Measurements from ENCODE around the gene OR2B2.

The OR2B2 gene

GRCh38 chr6:27868311-27868710 is 43.9 kb downstream of the OR2B2 start:
- H3K4me3 ChIP-seq (ENCODE audit: low read depth, low read length), result no peak overlapping the region
- in situ Hi-C loops (cut with HindIII; ENCODE audit: low sequenced_read_pairs), result no loop called here
- no peak for DNase-seq (ENCODE audit: low read depth, low spot score)
- TF ChIP-seq CTCF (IDR thresholded peaks at IDR 0.05; ENCODE audit: low read depth, low read length), result no peak

GRCh38 chr6:27867945-27868300 is 44.3 kb downstream of the OR2B2 start:
- in situ Hi-C loops (cut with HindIII; ENCODE audit: low sequenced_read_pairs), result no loop called here
- no peak for TF ChIP-seq CTCF (IDR thresholded peaks at IDR 0.05; ENCODE audit: low read depth, low read length)
- peak; percentile 49 for DNase-seq (ENCODE audit: low read depth, low spot score)
- H3K4me3 ChIP-seq (ENCODE audit: low read depth, low read length), result no peak overlapping the region

- peak; percentile 90 for DNase-seq (ENCODE audit: low read depth, low spot score)
- in situ Hi-C loops (cut with HindIII; ENCODE audit: low sequenced_read_pairs), result no loop called here
- no peak for TF ChIP-seq CTCF (IDR thresholded peaks at IDR 0.05; ENCODE audit: low read depth, low read length)
Observed at GRCh38 chr6:27867051-27867944, 44.9 kb downstream of the OR2B2 start.

GRCh38 chr6:27866357-27867050 is 45.7 kb downstream of the OR2B2 start:
- no peak for TF ChIP-seq CTCF (IDR thresholded peaks at IDR 0.05; ENCODE audit: low read depth, low read length)
- in situ Hi-C loops (cut with HindIII; ENCODE audit: low sequenced_read_pairs), result no loop called here
- H3K4me3 ChIP-seq (ENCODE audit: low read depth, low read length), result peak overlapping the region; percentile 74
- peak; percentile 87 for DNase-seq (ENCODE audit: low read depth, low spot score)

More at GRCh38 chr6:27867051-27867944, 44.9 kb downstream of the OR2B2 start:
- peak overlapping the region; percentile 74 for H3K4me3 ChIP-seq (ENCODE audit: low read depth, low read length)

GRCh38 chr6:27865850-27866356 is 46.3 kb downstream of the OR2B2 start:
- peak overlapping the region; percentile 74 for H3K4me3 ChIP-seq (ENCODE audit: low read depth, low read length)
- no peak for TF ChIP-seq CTCF (IDR thresholded peaks at IDR 0.05; ENCODE audit: low read depth, low read length)
- in situ Hi-C loops (cut with HindIII; ENCODE audit: low sequenced_read_pairs), result no loop called here
- no peak for DNase-seq (ENCODE audit: low read depth, low spot score)

- no peak for TF ChIP-seq CTCF (IDR thresholded peaks at IDR 0.05; ENCODE audit: low read depth, low read length)
- in situ Hi-C loops (cut with HindIII; ENCODE audit: low sequenced_read_pairs), result no loop called here
- DNase-seq (ENCODE audit: low read depth, low spot score), result peak; percentile 98
- peak overlapping the region; percentile 74 for H3K4me3 ChIP-seq (ENCODE audit: low read depth, low read length)
Observed at GRCh38 chr6:27864906-27865849, 47.0 kb downstream of the OR2B2 start.
